HG02642 (cell line): Measurements from ENCODE around the gene PGBD4.
"Not testable (repeated sequence)": the region's sequence is repeated elsewhere in the genome, so short reads cannot be mapped to it uniquely, and the experiment has no call there.

Experiments used
- ATAC-seq: cut with Tn5 transposase; IDR thresholded peaks from one replicate; pipeline ENCODE4 v1.9.1; 2021; ENCODE audit warnings: mild to moderate bottlenecking; ENCODE audit not compliant: unreplicated experiment, poor library complexity

The PGBD4 gene

DNA sequence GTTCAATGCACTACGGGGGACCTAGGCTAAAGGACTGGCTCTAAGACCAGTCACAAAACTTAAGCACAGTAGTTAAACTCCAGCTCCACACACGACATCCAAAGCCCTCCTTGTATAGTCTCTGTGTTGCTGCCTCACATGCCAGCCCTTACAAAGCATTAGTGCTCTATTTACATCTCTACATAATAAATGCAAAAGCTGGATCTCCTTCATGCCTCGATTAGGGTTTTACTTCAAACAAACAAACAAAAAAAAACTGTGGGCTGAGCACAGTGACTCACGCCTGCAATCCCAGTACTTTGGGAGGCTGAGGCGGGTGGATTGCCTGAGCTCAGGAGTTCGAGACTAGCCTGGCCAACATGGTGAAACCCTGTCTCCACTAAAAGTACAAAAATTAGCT, 9.6 kb downstream of the PGBD4 start:
- ATAC-seq = no peak

DNA sequence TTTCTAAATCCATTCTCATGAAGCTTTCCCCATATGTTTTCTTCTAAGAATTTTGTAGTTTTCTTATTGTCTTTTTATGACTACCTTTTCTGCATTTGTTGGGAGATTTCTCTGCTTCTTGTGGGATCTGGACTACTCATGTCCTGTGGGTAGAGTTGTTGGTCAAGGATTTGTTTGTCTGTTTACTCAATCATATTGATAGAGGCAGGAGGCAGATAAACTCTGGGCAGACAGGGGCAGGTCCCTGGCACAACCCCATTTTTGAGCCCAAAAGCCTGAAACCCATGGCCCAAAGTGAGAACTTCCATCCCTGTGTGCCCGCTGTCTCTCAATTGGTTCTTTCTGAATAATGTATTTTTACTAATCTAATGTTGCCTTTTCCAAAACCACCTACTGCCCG, 12.3 kb downstream of the PGBD4 start:
- no peak for ATAC-seq

DNA sequence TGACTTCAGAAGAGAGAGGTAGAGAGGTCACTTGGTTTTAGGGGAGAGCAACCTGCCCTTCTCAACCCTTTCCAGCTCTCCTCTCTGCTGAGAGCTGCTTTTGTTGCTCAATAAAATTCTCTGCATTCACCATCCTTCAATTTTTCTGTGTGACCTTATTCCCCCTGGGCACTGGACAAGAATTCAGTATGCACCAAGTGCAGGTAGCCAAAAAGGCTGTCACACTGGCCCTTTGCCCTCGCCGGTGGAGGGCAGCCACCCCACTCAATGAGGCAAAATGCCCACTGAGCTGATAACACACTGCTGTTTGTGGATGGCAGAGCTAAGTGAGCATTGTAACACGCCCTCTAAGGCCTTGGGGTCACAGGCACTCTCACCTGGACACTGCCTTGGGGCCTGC, 12.9 kb downstream of the PGBD4 start:
- no peak for ATAC-seq

GRCh38 chr15:34116620-34117019, 14.7 kb downstream of the PGBD4 start:
- ATAC-seq = no peak

DNA sequence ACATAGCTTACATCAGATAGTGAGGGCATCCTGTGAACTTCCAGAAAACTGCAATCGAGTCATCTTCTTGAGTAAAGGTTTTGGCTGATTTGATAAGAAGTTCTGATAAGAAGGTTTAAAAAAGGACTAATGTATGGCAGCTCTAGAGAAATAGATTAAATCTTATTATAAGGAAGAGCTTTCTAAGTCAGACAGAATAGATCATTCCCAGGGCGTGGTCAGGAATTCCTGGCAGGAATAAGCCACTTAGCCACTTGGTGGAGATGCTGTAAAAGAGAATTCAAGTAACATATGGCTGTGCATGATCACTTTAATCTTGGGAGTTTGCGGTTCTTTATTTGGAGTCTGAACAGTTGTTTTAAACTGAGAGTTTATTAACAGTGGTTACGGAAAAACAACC, 17.4 kb downstream of the PGBD4 start:
- no peak for ATAC-seq

DNA sequence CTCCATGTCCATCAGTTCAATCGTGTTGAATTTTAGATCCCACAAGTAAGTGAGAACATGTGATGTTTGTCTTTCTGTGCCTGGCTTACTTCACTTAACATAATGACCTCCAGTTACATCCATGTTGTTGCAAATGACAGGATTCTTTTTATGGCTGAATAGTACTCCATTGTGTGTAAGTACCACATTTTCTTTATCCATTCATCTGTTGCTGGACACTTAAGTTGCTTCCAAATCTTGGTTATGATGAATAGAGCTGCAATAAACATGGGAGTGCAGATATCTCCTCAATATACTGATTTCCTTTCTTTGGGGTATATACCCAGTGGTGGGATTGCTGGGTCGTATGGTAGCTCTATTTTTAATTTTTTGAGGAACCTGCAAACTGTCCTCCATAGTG, 18.5 kb downstream of the PGBD4 start:
- ATAC-seq = not testable (repeated sequence)

- not testable (repeated sequence) for ATAC-seq
Observed at GRCh38 chr15:34121786-34122185, 19.9 kb downstream of the PGBD4 start.

DNA sequence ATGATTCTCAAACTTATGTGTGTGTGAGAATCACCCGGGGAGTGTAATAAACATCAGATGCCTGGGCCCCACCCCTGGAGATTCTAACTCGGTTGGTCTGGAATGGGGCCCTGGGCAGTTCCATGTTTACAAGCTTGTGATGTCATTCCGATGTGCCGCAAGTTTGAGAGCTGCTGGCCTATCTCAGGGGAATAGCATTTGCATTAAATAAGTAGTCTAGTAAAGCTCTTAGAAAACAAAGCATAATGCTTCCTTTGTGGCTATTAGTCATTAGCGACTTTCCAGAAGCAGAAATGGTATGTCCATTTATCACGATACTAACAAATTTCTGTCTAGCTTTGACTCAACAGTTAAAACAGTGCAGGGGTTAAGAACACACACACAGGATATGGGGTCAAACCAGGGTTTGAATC, 20.9 kb downstream of the PGBD4 start:
- no peak for ATAC-seq

- no peak for ATAC-seq
Observed at GRCh38 chr15:34124651-34125050, 22.8 kb downstream of the PGBD4 start.

DNA sequence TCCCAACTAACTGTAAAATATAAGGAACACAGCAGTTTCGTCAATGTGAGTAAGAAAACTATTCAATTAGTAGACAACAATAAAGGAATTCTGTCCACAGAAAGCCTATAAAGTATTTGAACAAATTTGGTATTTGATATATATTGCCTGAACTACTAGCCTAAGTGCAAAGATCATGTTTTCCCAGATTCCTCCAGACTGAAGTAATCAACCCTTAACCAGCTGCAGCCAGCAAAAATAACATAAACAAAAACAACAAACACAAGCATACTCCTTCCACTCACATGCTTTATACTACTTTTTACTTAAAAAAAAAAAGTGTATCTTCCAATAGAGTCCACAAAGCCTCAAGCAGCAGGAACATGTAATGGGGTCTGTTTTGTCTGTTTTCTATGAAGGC, 24.1 kb downstream of the PGBD4 start:
- ATAC-seq = no peak

DNA sequence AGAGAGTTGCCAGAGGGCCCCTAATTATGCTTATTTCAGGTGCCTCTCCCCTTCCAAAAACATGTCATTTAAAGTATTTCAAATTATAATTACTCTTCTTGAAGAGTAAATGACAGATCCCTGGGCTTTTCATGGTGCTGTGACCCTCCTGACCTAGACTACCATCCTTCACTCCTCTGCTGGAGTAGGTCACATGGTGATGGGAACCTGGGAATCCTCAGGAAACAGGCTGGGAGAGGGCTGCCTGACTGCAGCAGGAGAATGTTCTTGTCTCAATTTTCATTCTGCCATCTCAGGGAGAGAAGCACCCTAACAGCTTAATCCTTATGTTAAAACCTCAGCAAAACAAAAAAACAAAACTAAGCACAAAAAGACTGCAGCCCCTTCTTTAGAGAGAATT, 24.6 kb downstream of the PGBD4 start:
- ATAC-seq = no peak

DNA sequence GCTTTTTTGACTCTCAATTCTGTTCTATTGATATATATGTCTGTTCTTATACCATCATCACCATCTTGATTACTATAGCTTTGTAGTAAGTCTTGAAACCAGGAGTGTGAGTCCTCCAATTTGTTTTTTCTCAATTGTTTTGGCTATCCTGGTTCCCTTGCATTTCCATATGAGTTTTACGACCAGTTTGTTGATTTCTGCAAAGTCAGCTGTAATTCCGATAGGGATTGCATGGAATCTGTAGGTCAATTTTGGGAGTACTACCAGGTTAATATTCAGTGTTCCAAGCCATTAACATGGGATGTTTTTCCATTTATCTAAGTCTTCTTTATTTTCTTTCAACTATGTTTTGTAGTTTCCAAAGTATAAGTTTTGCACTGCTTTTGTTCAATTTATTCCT, 27.0 kb downstream of the PGBD4 start:
- ATAC-seq = no peak

DNA sequence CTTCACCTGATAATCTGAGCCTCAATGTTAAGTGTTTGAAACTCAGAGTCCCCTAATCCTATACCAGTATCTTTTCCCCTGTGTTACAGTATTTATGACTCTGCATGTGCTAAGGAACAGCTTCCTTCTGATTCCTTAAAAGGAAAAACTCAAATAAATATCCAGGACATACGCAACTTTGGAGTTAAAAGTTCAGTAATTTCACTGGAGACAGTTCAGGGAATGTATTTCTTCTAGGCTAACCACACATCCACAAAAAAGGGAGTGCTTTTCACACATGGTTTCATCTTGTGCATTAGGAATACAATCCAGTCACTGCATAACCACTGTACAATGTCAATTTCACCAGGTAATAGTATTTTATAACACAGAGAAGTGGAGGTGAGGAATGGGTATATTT, 31.0 kb downstream of the PGBD4 start:
- no peak for ATAC-seq

GRCh38 chr15:34133511-34133910, 31.6 kb downstream of the PGBD4 start:
- no peak for ATAC-seq

DNA sequence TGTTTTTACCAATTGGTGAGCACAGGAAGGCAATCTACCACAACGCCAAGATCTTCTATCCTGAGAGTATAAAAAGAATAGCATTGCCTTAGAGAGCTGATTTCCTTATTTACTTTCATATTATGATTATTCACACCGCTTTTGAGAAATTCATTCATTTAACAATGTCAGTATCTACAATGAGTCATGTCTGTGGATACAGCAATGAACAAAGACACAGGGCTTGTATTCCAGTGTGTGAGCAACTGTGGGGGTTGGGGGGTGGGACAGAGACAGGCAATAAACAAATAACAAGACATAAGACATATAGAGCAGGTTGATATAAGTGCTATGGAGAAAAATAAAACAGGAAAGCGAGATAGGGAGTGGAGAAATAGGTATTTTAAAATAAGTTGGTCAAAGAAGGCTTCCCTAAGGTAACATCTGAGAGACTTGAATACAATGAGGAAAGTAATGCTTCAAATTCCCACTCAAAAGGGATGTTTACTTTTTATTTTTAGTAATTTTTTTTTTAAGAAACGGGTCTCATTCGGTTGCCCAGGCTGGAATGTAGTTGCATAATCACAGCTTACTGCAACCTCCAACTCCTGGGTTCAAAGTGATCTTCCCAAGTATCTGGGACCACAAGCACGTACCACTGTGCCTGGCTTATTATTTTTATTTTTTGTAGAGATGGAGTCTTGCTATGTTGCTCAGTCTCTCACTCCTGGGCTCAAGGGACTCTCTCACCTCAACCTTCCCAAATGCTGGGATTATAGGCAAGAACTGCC, 45.7 kb downstream of the PGBD4 start:
- no peak for ATAC-seq

DNA sequence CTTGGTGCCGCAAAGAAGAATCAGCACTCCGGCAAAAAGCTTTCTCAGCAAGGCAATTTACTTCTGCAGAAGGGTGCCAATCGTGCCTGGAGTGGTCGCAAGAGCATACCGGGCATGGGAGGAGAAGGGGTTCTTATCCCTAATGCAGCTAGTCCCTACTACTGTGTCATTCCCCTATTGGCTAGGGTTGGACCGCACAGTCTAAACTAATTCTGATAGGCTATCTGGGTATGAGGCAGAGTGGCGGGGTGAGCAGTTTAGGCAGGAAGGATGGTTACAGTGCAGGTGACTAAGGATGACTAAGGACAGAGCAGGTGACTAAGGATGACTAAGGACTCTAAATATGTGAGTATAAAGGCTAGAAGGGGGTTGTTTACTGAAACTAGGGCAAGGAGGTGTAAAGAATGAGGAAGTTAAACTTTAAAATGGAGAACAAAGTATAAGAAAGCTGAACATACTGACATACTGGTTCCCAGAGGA, 52.9 kb downstream of the PGBD4 start:
- no peak for ATAC-seq

DNA sequence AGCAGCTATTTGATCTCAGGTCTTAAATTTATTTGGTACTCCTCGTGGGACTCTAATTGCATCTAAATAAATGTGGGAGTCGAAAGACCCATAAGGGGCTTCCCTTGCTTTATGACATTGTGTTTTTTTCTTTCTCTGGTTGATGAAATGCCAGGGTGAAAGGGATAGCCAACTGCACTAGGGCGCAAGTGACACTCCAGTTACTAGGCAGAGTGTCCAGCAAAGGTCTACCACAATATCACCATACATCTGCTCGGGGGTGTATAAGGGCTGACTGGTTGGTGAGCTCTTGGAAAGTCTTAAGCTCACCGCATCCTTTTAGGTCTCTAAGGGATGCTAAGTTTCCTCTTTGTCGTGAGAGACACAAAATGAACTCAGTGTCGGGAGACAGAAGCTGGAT, 54.0 kb downstream of the PGBD4 start:
- no peak for ATAC-seq
